B cell (primary cell): ENCODE measurements around the gene LMO7. TPM values are rescaled to one million over a fixed set of nuclear protein-coding genes. Genes with fewer than 3 reads are reported as not detected.

Experiments
- ATAC-seq: fragments of 200-7000 bp; cut with Tn5 transposase; one replicate; pipeline ENCODE4 v1.10.0; 2021; ENCODE audit warnings: low read depth, mild to moderate bottlenecking, moderate number of reproducible peaks, moderate library complexity
- CTCF ChIA-PET: fragments of 350-600 bp; sonication (Branson Sonifier 250); formaldehyde crosslinking; loops from one replicate; lab custom pipeline; 2021; ENCODE audit warnings: antibody characterized with exemption, inconsistent platforms; lab: Charles Lee
- POLR2A ChIA-PET: fragments of 350-600 bp; sonication (Branson Sonifier 250); formaldehyde crosslinking; loops from one replicate; lab custom pipeline; 2021; ENCODE audit warnings: antibody characterized with exemption; lab: Charles Lee
- DNase-seq: peaks from one replicate; pipeline ENCODE4 v3.0.0; 2013
- H2AFZ ChIP-seq: 2 replicates; pipeline ENCODE4 v1.6.1; 2012; ENCODE audit warnings: mild to moderate bottlenecking, low read depth, low read length; ENCODE audit not compliant: insufficient read depth, poor library complexity, severe bottlenecking
- H3K27ac ChIP-seq, 2 donors: 1 replicate in 1 of 2; 2 replicates in 1 of 2; pipeline ENCODE4 v1.5.1; 2012 to 2013; ENCODE audit warnings: low read length in 2 of 2, mild to moderate bottlenecking in 2 of 2, moderate library complexity in 1 of 2
- H3K27me3 ChIP-seq, 4 experiments: fragments of 200-600 bp in 1 of 4; sonication (generic) in 1 of 4; replicated peaks in 1 of 4; 1 replicate in 2 of 4; 2 replicates in 2 of 4; pipeline versions ENCODE4 v1.6.1 to v1.7.0; 2013 to 2016; ENCODE audit warnings: low read length in 3 of 4, mild to moderate bottlenecking in 2 of 4, mixed read lengths in 1 of 4, moderate library complexity in 1 of 4; ENCODE audit not compliant: insufficient read depth in 4 of 4, control insufficient read depth in 3 of 4; ENCODE audit errors: control extremely low read depth in 1 of 4
- H3K36me3 ChIP-seq, 2 experiments: replicated peaks in 1 of 2; 1 replicate in 1 of 2; 2 replicates in 1 of 2; pipeline versions ENCODE4 v1.6.1 to v1.7.1; 2013; ENCODE audit warnings: low read length in 1 of 2; ENCODE audit not compliant: insufficient read depth in 2 of 2, control insufficient read depth in 1 of 2; ENCODE audit errors: control extremely low read depth in 1 of 2, extremely low read depth in 1 of 2
- H3K4me1 ChIP-seq, 2 donors: fragments of 200-600 bp in 1 of 2; sonication (generic) in 1 of 2; 1 replicate in 1 of 2; 2 replicates in 1 of 2; pipeline versions ENCODE4 v1.5.1 to v1.6.1; 2013 to 2017; ENCODE audit warnings: low read length in 2 of 2; ENCODE audit not compliant: control insufficient read depth in 2 of 2, insufficient read depth in 2 of 2
- H3K4me2 ChIP-seq: replicated peaks from 2 replicates; pipeline ENCODE3; 2012; ENCODE audit warnings: mild to moderate bottlenecking, low read depth, low read length; ENCODE audit not compliant: poor library complexity, severe bottlenecking
- H3K4me3 ChIP-seq, 5 experiments: fragments of 200-600 bp in 1 of 5; sonication (generic) in 1 of 5; 1 replicate in 3 of 5; 2 replicates in 2 of 5; pipeline versions ENCODE4 v1.5.1 to v1.7.0; 2011 to 2016; ENCODE audit warnings: low read length in 4 of 5, mild to moderate bottlenecking in 4 of 5, low read depth in 2 of 5, control low read depth in 1 of 5, moderate library complexity in 1 of 5; ENCODE audit not compliant: insufficient read depth in 1 of 5; ENCODE audit errors: control extremely low read depth in 1 of 5, extremely low read depth in 1 of 5
- H3K79me2 ChIP-seq: fragments of 200-600 bp; sonication (generic); one replicate; pipeline ENCODE4 v1.6.0; 2016; ENCODE audit warnings: low read length; ENCODE audit not compliant: control insufficient read depth, insufficient read depth
- H3K9ac ChIP-seq: fragments of 200-600 bp; sonication (generic); 2 replicates; pipeline ENCODE4 v1.6.1; 2017; ENCODE audit warnings: mild to moderate bottlenecking, low read length, moderate library complexity
- H3K9me3 ChIP-seq, 3 donors: one replicate each; pipeline versions ENCODE4 v1.6.1 to v1.7.1; 2013; ENCODE audit warnings: low read length in 2 of 3; ENCODE audit not compliant: control insufficient read depth in 2 of 3, insufficient read depth in 1 of 3; ENCODE audit errors: control extremely low read depth in 1 of 3
- H4K20me1 ChIP-seq: 2 replicates; pipeline ENCODE4 v1.6.0; 2012; ENCODE audit warnings: mild to moderate bottlenecking, low read length; ENCODE audit not compliant: insufficient read depth, control insufficient read depth, poor library complexity, severe bottlenecking
- H3K27ac Mint-ChIP-seq: one replicate; pipeline ENCODE4 v1.8.0; 2021; ENCODE audit warnings: mixed read lengths
- H3K27me3 Mint-ChIP-seq: one replicate; pipeline ENCODE4 v1.8.0; 2021; ENCODE audit warnings: mixed read lengths
- H3K4me1 Mint-ChIP-seq: one replicate; pipeline ENCODE4 v1.8.0; 2021; ENCODE audit warnings: mixed read lengths
- H3K4me3 Mint-ChIP-seq: one replicate; pipeline ENCODE4 v1.8.0; 2021; ENCODE audit warnings: mixed read lengths
- H3K9me3 Mint-ChIP-seq: one replicate; pipeline ENCODE4 v1.8.0; 2022; ENCODE audit warnings: mixed read lengths; ENCODE audit not compliant: insufficient read depth
- CTCF ChIP-seq: fragments of 200-600 bp; IDR thresholded peaks from one replicate; pipeline ENCODE4 v1.8.0; 2022; ENCODE audit warnings: antibody characterized with exemption, mild to moderate bottlenecking
- EZH2 ChIP-seq: IDR thresholded peaks from 2 replicates; pipeline ENCODE4 v1.6.1; 2012; ENCODE audit warnings: borderline replicate concordance, low read depth, mild to moderate bottlenecking, moderate library complexity, low read length; ENCODE audit not compliant: insufficient read depth, poor library complexity, severe bottlenecking
- WGBS: methylation state at CpG from one replicate; pipeline ENCODE4 v1.1.5; 2013; ENCODE audit warnings: missing lambda C conversion rate; ENCODE audit not compliant: insufficient coverage; 5-methylcytosine and 5-hydroxymethylcytosine counted together
- intact Hi-C: fragments of 100-400 bp; cut with micrococcal nuclease; formaldehyde crosslinking; loops from one replicate; pipeline ENCODE4 v1.10.0; 2022
- polyA plus RNA-seq: library from polyadenylated mRNA; depleted of rRNA; stranded (reverse); fragments of >200 nt; gene quantifications from 2 replicates; pipeline ENCODE4 v1.2.3, GENCODE V29; 2012
- total RNA-seq, 2 donors: library from RNA; stranded (reverse); fragments of 120-200 nt in 1 of 2; gene quantifications; 1 replicate in 1 of 2; 2 replicates in 1 of 2; pipeline versions ENCODE4 v1.2.3 to v1.2.4, GENCODE V29; 2013 to 2022

The LMO7 gene
- total and polyA plus RNA-seq, 2 donors (not counting 1 experiment from before 2014, with no cell fraction given), result 7.8 to 17.4 TPM

GRCh38 chr13:75782985-75783384, 146.9 kb downstream of the LMO7 start:
- H3K9ac ChIP-seq, result no peak overlapping the region
- H3K9me3 Mint-ChIP-seq, result peaks cover 5% of the 10 kb centered on the region
- WGBS, result no CpG with 5 or more reads among the region's 1 CpG
- no peaks in the 10 kb centered on the region for H3K36me3 ChIP-seq
- DNase-seq, result no peak
- ATAC-seq, result no peak
- no peak overlapping the region for H2AFZ ChIP-seq
- ChIA-PET CTCF (no interaction called here), POLR2A (no interaction called here)
- no peaks in the 10 kb centered on the region for H3K27me3 Mint-ChIP-seq
- no peak overlapping the region for H3K4me3 Mint-ChIP-seq
- no peak overlapping the region for H3K4me2 ChIP-seq
- H3K27ac ChIP-seq, result no peak overlapping the region
- no peaks in the 10 kb centered on the region for H4K20me1 ChIP-seq
- H3K79me2 ChIP-seq, result no peaks in the 10 kb centered on the region
- H3K4me3 ChIP-seq, result no peak overlapping the region
- intact Hi-C loops, result no loop called here
- no peak for TF ChIP-seq CTCF
- no peak for TF ChIP-seq EZH2
- H3K9me3 ChIP-seq, result peaks cover 0 to 9% (median 1%) of the 10 kb centered on the region in 3 donors
- H3K4me1 Mint-ChIP-seq, result no peaks in the 10 kb centered on the region
- H3K27ac Mint-ChIP-seq, result no peak overlapping the region
- no peaks in the 10 kb centered on the region for H3K27me3 ChIP-seq
- H3K4me1 ChIP-seq, result no peaks in the 10 kb centered on the region

GRCh38 chr13:75784003-75784402, 147.9 kb downstream of the LMO7 start:
- WGBS, result no CpG with 5 or more reads among the region's 3 CpGs
- Histone ChIP-seq H3K27ac (no peak overlapping the region), H3K27me3 (no peaks in the 10 kb centered on the region), H3K79me2 (no peaks in the 10 kb centered on the region), H4K20me1 (no peaks in the 10 kb centered on the region), H3K9ac (no peak overlapping the region), H2AFZ (no peak overlapping the region), H3K4me3 (no peak overlapping the region), H3K9me3 (peaks cover 0 to 7% (median 1%) of the 10 kb centered on the region in 3 donors), H3K4me2 (no peak overlapping the region), H3K4me1 (no peaks in the 10 kb centered on the region), H3K36me3 (no peaks in the 10 kb centered on the region)
- POLR2A ChIA-PET, result no interaction called here
- Mint-ChIP-seq H3K4me3 (no peak overlapping the region), H3K27me3 (no peaks in the 10 kb centered on the region), H3K4me1 (no peaks in the 10 kb centered on the region), H3K9me3 (peaks cover 5% of the 10 kb centered on the region), H3K27ac (no peak overlapping the region)
- TF ChIP-seq EZH2, result no peak
- no peak for TF ChIP-seq CTCF
- CTCF ChIA-PET, result no interaction called here
- no peak for DNase-seq
- intact Hi-C loops, result no loop called here
- no peak for ATAC-seq
